CD4-positive, alpha-beta memory T cell (primary cell): ENCODE data around the gene UGT1A4. TPM values are rescaled to one million over a fixed set of nuclear protein-coding genes. Genes with fewer than 3 reads are reported as not detected.
"Not testable (repeated sequence)": the region's sequence is repeated elsewhere in the genome, so short reads cannot be mapped to it uniquely, and the experiment has no call there.

Experiments
- CTCF ChIA-PET: fragments of 350-600 bp; sonication (Branson Sonifier 250); formaldehyde crosslinking; loops from one replicate; lab custom pipeline; 2021; ENCODE audit warnings: inconsistent platforms; ENCODE audit not compliant: partially characterized antibody; lab: Charles Lee
- POLR2A ChIA-PET: fragments of 350-600 bp; sonication (Branson Sonifier 250); formaldehyde crosslinking; loops from one replicate; lab custom pipeline; 2021; ENCODE audit not compliant: partially characterized antibody; lab: Charles Lee
- DNase-seq, 5 donors: peaks; one replicate each; pipeline versions ENCODE4 v3.0.0 to v3.0.0-alpha.2; 2020 to 2022; ENCODE audit warnings: mixed read lengths in 1 of 5
- H3K27ac ChIP-seq: one replicate; pipeline ENCODE4 v1.7.0; 2013; ENCODE audit warnings: low read depth, low read length
- H3K27me3 ChIP-seq: 2 replicates; pipeline ENCODE4 v1.7.0; 2013; ENCODE audit warnings: mild to moderate bottlenecking, low read length, moderate library complexity; ENCODE audit not compliant: insufficient read depth
- H3K36me3 ChIP-seq: 2 replicates; pipeline ENCODE4 v1.7.0; 2013; ENCODE audit warnings: mild to moderate bottlenecking, low read length, moderate library complexity; ENCODE audit not compliant: insufficient read depth
- H3K4me1 ChIP-seq: 2 replicates; pipeline ENCODE4 v1.7.0; 2013; ENCODE audit warnings: mild to moderate bottlenecking, low read length, moderate library complexity; ENCODE audit not compliant: insufficient read depth
- H3K4me3 ChIP-seq, 2 donors: one replicate each; pipeline ENCODE4 v1.7.0; 2013; ENCODE audit warnings: low read length in 2 of 2, mild to moderate bottlenecking in 1 of 2
- H3K9me3 ChIP-seq, 2 donors: one replicate each; pipeline ENCODE4 v1.7.0; 2013; ENCODE audit warnings: low read length in 2 of 2, control low read depth in 1 of 2; ENCODE audit not compliant: control insufficient read depth in 1 of 2
- H3K27ac Mint-ChIP-seq, 7 donors: one replicate each; pipeline ENCODE4 v1.8.0; 2020 to 2021; ENCODE audit warnings: mixed read lengths in 7 of 7, mild to moderate bottlenecking in 6 of 7, inconsistent platforms in 3 of 7, moderate library complexity in 3 of 7
- H3K27me3 Mint-ChIP-seq, 2 donors: one replicate each; pipeline ENCODE4 v1.8.0; 2020 to 2021; ENCODE audit warnings: mixed read lengths in 2 of 2
- H3K36me3 Mint-ChIP-seq, 2 donors: one replicate each; pipeline ENCODE4 v1.8.0; 2020 to 2021; ENCODE audit warnings: mixed read lengths in 2 of 2, inconsistent platforms in 1 of 2, mild to moderate bottlenecking in 1 of 2
- H3K4me1 Mint-ChIP-seq, 4 donors: one replicate each; pipeline ENCODE4 v1.8.0; 2020 to 2021; ENCODE audit warnings: mixed read lengths in 4 of 4, mild to moderate bottlenecking in 1 of 4
- H3K4me3 Mint-ChIP-seq, 8 donors: one replicate each; pipeline ENCODE4 v1.8.0; 2020 to 2021; ENCODE audit warnings: mixed read lengths in 8 of 8, mild to moderate bottlenecking in 7 of 8, moderate library complexity in 6 of 8, inconsistent platforms in 3 of 8
- H3K9me3 Mint-ChIP-seq, 8 donors: one replicate each; pipeline ENCODE4 v1.8.0; 2020 to 2021; ENCODE audit warnings: mixed read lengths in 8 of 8, mild to moderate bottlenecking in 5 of 8, inconsistent platforms in 3 of 8, moderate library complexity in 1 of 8
- intact Hi-C: fragments of 100-400 bp; cut with micrococcal nuclease; formaldehyde crosslinking; loops from one replicate; pipeline ENCODE4 v1.15.1; 2023
- polyA plus RNA-seq, 2 donors: library from polyadenylated mRNA; unstranded; fragments of 300-500 nt; fragmentation: Illumina TruSeq; gene quantifications; one replicate each; pipeline ENCODE4 v1.2.3, GENCODE V29; 2021
- total RNA-seq, 2 experiments: library from RNA; stranded (reverse); gene quantifications; one replicate each; pipeline ENCODE4 v1.2.3, GENCODE V29; 2021

Gene UGT1A4
- total and polyA plus RNA-seq, 4 experiments from 2014 or later: not detected

- H3K4me1 ChIP-seq, H3K27ac Mint-ChIP-seq, H3K36me3 ChIP-seq, H3K27me3 ChIP-seq, H3K4me1 Mint-ChIP-seq, H3K4me3 Mint-ChIP-seq, DNase-seq, H3K4me3 ChIP-seq, intact Hi-C loops, H3K36me3 Mint-ChIP-seq, POLR2A ChIA-PET, H3K27ac ChIP-seq, H3K9me3 ChIP-seq: not testable (repeated sequence)
- CTCF ChIA-PET: interaction anchor here (0.5 kb wide), 1 partner anchor 1995 kb away, joined by 3 read pairs; no protein-coding TSS in a partner anchor
- peaks cover 8 to 31% of the 10 kb centered on the region in 2 donors for H3K27me3 Mint-ChIP-seq
- H3K9me3 Mint-ChIP-seq: peaks cover 2 to 22% (median 18%) of the 10 kb centered on the region in 8 donors
Observed at GRCh38 chr2:233751212-233752009, 32.9 kb downstream of the UGT1A4 start.

- Mint-ChIP-seq H3K27ac (no peak overlapping the region), H3K4me1 (no peaks in the 10 kb centered on the region), H3K27me3 (peaks cover 1 to 10% of the 10 kb centered on the region in 2 donors), H3K4me3 (no peak overlapping the region), H3K9me3 (peaks cover 2 to 18% (median 15%) of the 10 kb centered on the region in 8 donors), H3K36me3 (peaks cover 0 to 3% of the 10 kb centered on the region in 2 donors)
- no peaks in the 10 kb centered on the region for H3K4me1 ChIP-seq
- no peaks in the 10 kb centered on the region for H3K36me3 ChIP-seq
- no peaks in the 10 kb centered on the region for H3K27me3 ChIP-seq
- DNase-seq: no peak
- H3K4me3 ChIP-seq: no peak overlapping the region
- ChIA-PET CTCF (no interaction called here), POLR2A (no interaction called here)
- intact Hi-C loops: no loop called here
- H3K27ac ChIP-seq: no peak overlapping the region
- no peaks in the 10 kb centered on the region for H3K9me3 ChIP-seq
Observed at GRCh38 chr2:233754872-233755611, 36.5 kb downstream of the UGT1A4 start.

DNA sequence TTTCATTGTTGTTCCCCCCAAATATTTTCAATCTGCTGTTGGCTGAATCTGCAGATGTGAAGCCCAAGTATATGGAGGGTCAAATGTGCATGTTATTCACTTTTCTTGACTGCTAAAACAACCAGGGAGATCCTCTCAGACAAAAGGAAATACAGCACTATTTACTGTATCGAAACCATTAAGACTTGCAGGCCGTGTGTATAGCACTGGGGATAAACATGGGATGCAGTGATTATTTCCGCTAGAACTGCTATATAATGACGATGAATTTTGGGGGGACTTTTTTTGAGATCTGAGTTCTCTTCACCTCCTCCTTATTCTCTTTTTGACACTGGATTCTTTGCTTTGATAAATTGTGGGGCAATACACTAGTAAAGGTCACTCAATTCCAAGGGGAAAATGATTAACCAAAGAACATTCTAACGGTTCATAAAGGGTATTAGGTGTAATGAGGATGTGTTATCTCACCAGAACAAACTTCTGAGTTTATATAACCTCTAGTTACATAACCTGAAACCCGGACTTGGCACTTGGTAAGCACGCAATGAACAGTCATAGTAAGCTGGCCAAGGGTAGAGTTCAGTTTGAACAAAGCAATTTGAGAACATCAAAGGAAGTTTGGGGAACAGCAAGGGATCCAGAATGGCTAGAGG lies 38.0 kb downstream of the UGT1A4 start:
- no peaks in the 10 kb centered on the region for H3K36me3 ChIP-seq
- intact Hi-C loops: no loop called here
- Mint-ChIP-seq H3K27ac (no peak overlapping the region), H3K27me3 (peaks cover 1 to 5% of the 10 kb centered on the region in 2 donors), H3K36me3 (no peaks in the 10 kb centered on the region), H3K9me3 (peaks cover under 1 to 7% (median 3%) of the 10 kb centered on the region in 8 donors), H3K4me1 (no peaks in the 10 kb centered on the region), H3K4me3 (no peak overlapping the region)
- DNase-seq: no peak
- ChIA-PET CTCF (no interaction called here), POLR2A (no interaction called here)
- no peaks in the 10 kb centered on the region for H3K27me3 ChIP-seq
- no peaks in the 10 kb centered on the region for H3K9me3 ChIP-seq
- H3K4me3 ChIP-seq: no peak overlapping the region
- no peak overlapping the region for H3K27ac ChIP-seq
- no peaks in the 10 kb centered on the region for H3K4me1 ChIP-seq

GRCh38 chr2:233758141-233758540 lies 39.6 kb downstream of the UGT1A4 start:
- Histone ChIP-seq H3K4me1 (no peaks in the 10 kb centered on the region), H3K9me3 (no peaks in the 10 kb centered on the region), H3K27ac (no peak overlapping the region), H3K36me3 (no peaks in the 10 kb centered on the region), H3K4me3 (no peak overlapping the region), H3K27me3 (no peaks in the 10 kb centered on the region)
- no peaks in the 10 kb centered on the region for H3K4me1 Mint-ChIP-seq
- intact Hi-C loops: no loop called here
- ChIA-PET CTCF (no interaction called here), POLR2A (no interaction called here)
- no peaks in the 10 kb centered on the region for H3K9me3 Mint-ChIP-seq
- no peak overlapping the region for H3K27ac Mint-ChIP-seq
- DNase-seq: no peak
- H3K27me3 Mint-ChIP-seq: peaks cover 0 to under 1% of the 10 kb centered on the region in 2 donors
- H3K36me3 Mint-ChIP-seq: no peaks in the 10 kb centered on the region
- H3K4me3 Mint-ChIP-seq: no peak overlapping the region

DNA sequence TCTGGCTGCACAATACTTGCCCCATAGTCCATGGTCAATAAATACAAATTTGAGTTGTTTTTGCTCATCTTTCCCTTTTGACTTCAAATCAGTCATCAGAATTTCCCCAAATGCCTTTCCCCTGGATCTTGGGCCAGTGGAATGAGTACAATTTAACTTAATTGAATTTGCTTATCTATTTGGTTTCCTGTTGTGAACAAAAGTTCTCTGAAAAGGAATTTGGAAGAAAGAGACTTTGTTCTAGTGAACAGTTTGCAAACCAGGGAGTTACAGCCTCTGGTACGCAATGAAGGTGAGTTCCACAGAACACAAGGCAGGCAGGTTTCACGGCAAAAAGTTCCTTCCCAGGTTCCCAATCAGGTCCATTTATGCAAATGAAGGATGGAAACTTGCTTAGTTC lies 40.3 kb downstream of the UGT1A4 start:
- DNase-seq: no peak
- Mint-ChIP-seq H3K36me3 (no peaks in the 10 kb centered on the region), H3K9me3 (no peaks in the 10 kb centered on the region), H3K4me1 (no peaks in the 10 kb centered on the region), H3K27me3 (peaks cover 0 to 5% of the 10 kb centered on the region in 2 donors), H3K4me3 (no peak overlapping the region), H3K27ac (no peak overlapping the region)
- intact Hi-C loops: no loop called here
- Histone ChIP-seq H3K36me3 (no peaks in the 10 kb centered on the region), H3K27me3 (no peaks in the 10 kb centered on the region), H3K9me3 (no peaks in the 10 kb centered on the region), H3K4me3 (no peak overlapping the region), H3K4me1 (no peaks in the 10 kb centered on the region), H3K27ac (no peak overlapping the region)
- ChIA-PET POLR2A (no interaction called here), CTCF (no interaction called here)

DNA sequence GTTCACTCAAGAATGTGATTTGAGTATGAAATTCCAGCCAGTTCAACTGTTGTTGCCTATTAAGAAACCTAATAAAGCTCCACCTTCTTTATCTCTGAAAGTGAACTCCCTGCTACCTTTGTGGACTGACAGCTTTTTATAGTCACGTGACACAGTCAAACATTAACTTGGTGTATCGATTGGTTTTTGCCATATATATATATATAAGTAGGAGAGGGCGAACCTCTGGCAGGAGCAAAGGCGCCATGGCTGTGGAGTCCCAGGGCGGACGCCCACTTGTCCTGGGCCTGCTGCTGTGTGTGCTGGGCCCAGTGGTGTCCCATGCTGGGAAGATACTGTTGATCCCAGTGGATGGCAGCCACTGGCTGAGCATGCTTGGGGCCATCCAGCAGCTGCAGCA lies 41.5 kb downstream of the UGT1A4 start, which contains the start of gene UGT1A1:
UGT1A1 (plus strand) TSS at position 228 of the 400 bp plus-strand sequence; CDS start at position 246, 18 bp downstream.
- ChIA-PET CTCF (no interaction called here), POLR2A (no interaction called here)
- no peaks in the 10 kb centered on the region for H3K36me3 Mint-ChIP-seq
- H3K4me3 Mint-ChIP-seq: no peak within 1 kb of the TSS
- H3K36me3 ChIP-seq: no peaks in the 10 kb centered on the region
- no peaks in the 10 kb centered on the region for H3K4me1 Mint-ChIP-seq
- no peaks in the 10 kb centered on the region for H3K9me3 Mint-ChIP-seq
- no peaks in the 10 kb centered on the region for H3K27me3 ChIP-seq
- DNase-seq: no peak
- H3K9me3 ChIP-seq: no peaks in the 10 kb centered on the region
- H3K27ac ChIP-seq: no peak within 1 kb of the TSS
- intact Hi-C loops: no loop called here
- H3K4me1 ChIP-seq: no peaks in the 10 kb centered on the region
- no peak within 1 kb of the TSS for H3K27ac Mint-ChIP-seq
- H3K27me3 Mint-ChIP-seq: peaks cover 5 to 8% of the 10 kb centered on the region in 2 donors
- H3K4me3 ChIP-seq: no peak within 1 kb of the TSS
